DMS53 treated with DMSO at 0.1 percent for 48 hours (cell line): ENCODE measurements around the gene PNPLA7.

Experiments
- DNase-seq: peaks from one replicate; lab custom pipeline; 2025; ENCODE audit not compliant: unreplicated experiment; lab: John Stamatoyannopoulos, UW

PNPLA7 gene

GRCh38 chr9:137437691-137438590, 112.3 kb downstream of the PNPLA7 start:
- DNase-seq, result no peak

DNA sequence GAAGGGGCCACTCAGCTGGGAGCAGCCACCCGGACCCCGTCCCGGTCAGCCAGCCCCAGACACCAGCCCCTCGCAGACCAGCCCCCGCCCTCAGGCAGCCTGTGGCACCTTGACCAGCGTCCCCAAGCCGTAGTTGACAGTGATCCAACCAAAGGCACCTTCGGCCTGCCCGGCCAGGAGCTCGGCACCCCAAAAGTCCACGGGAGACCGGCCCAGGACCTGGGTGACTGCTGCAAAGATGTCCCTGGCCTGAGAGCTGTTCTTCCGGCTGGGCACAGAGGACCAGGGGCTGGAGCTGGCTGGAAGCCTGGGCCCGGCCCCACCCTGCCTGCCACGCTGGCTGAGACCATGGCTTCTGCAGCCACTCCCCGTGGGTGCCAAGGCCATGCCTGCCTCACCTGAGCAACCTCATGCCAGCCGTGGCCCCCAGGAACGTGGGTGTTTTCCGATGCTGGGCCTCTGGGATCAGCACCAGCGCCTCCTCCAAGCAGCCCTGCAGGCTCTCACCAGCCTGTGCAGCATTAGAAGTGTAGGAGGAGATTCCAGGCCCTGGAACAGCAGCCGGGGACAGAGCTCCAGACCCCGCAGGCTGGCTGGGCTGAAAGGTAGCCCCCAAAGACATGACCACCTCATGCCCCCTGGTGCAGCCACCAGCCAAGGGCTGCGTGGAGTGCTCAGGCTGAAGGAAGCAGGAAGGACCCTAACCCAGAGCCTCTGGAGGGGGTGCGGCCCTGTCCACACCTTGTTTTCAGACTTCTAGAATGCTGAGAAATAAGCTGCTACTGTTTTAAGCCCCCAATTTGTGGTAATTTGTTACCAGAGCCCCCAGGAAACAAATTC, 113.2 kb downstream of the PNPLA7 start:
- no peak for DNase-seq

- DNase-seq, result peak; percentile 76
Observed at GRCh38 chr9:137435980-137436760, 114.0 kb downstream of the PNPLA7 start.

DNA sequence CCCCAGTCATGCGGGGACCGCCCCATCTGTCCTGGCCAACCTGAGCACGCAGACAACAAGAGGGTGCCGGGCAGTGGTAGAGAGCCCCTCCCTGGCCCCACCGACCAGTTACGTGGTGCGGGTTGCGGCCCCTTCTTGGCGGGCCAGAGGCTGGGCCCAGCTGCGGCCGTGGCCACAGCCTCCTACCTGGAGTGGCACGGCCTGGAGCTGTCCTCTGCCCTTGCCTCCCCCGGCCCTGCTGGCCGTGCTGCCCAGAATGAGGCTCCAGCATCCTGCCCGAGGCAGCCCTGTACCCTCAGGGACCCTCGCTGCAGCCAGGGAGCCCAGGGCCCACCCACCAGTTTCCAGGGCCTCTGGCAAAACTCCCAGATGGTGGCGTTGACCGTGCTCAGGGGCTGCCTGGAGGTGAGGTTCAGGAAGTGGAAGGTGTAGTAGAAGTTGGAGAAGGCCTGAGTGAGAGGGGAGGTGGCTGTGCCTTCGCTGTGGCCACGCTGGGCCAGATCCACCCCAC, 114.8 kb downstream of the PNPLA7 start:
- DNase-seq, result no peak

DNA sequence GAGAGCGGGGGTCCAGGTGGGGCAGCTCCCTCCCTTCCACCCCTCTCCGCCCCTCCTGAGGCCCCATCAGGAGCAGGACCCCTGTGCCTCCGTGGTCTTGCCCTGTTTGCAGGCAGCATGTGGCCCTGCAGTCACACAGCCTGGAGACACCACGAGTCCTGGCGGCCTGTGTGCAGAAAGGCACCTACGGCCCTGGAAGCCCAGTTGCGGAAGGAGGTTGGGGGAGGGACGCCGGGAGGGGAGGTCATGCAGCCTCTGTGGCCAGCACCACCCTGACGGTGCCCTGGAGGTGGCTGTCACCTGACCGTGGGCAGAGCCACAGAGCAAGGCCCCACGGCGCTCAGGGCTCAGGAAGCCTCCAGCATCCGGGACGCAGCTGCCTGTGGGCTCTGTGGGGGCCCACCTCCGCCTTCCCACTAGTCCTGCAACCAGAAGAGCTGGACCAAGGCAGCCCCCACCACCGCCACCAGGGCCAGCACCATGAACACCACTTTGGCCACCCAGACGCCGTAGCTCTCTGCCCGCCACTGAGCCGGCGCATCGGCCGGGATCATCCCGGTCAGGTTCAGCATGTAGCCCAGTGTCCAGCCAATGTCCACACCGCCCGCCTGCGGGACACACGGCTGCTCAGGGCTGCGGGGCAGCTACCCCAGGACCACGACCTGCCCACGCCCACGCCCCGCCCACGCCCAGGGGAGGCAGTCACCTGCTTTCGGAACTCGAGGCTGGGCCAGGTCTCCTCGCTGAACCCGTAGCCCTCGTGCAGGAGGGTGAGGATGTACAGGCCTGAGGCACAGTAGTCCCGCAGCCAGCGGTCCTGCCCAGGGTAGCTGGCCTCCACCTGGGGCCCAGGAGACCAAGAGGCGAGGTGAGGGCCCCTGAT, 115.5 kb downstream of the PNPLA7 start:
- no peak for DNase-seq

DNA sequence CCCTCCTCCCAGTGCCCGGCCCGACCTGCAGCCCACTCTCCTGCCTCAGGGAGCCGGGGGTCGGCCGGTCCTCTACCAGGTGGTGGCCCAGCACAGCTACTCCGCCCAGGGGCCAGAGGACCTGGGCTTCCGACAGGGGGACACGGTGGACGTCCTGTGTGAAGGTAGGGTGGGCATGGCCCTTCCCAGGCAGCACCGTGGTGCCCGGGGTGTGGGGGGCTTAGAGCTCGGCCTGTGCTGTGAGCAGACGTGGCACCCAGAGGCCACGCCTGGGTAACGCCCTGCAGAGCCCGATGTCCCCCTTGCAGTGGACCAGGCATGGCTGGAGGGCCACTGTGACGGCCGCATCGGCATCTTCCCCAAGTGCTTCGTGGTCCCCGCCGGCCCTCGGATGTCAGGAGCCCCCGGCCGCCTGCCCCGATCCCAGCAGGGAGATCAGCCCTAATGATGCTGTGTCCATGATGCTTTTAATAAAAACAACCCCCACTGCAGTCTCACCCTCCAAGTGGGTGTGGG, 116.2 kb downstream of the PNPLA7 start:
- DNase-seq, result no peak

DNA sequence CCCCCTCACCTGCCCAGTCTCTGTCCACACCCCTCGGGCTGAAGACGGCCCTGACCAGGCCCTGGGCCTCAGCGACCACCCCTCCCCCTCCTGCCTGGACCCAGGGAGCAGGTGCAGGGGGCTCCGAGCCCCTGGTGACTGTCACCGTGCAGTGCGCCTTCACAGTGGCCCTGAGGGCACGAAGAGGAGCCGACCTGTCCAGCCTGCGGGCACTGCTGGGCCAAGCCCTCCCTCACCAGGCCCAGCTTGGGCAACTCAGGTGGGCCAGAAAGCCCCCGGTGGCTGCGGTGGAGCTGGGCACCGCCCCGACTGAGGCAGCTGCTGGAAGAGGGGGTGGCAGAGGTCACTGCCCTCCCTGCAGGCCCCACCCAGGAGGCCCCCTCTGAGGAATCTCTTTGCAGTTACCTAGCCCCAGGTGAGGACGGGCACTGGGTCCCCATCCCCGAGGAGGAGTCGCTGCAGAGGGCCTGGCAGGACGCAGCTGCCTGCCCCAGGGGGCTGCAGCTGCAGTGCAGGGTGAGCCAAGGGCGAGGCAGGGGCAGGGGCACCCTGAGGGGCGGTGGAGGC, 116.8 kb downstream of the PNPLA7 start:
- no peak for DNase-seq

DNA sequence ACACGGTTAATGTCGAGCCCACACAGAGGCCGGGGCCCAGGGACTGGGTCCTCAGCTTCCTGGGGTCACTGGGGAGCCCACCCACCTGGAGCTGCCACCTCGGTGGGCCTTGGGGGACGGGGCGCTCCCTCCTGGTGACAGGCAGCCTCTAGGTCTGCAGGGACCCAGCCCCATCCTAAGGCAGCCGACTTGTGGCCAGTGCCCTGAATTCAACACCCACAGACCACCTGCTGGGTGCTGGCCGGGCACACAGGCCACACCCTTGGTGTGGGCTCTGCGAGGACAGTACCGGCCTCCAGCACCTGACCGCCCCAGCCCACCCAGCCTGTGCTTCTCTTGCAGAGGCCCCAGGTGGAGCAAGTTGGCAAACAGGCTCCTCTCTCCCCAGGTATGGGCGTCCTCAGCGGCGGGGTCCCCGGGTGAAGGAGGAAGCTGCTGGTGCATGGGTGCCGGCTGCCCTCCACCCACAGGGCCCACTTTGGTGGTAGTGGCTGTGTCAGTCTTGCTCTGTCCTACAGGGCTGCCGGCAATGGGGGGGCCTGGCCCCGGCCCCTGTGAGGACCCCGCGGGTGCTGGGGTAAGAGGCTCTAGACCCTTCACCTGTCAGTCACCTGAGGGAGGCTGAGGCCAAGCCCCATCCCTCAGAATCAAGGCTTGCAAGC, 117.4 kb downstream of the PNPLA7 start:
- no peak for DNase-seq

- DNase-seq, result no peak
Observed at GRCh38 chr9:137431416-137431931, 118.7 kb downstream of the PNPLA7 start.

GRCh38 chr9:137430723-137431415, 119.3 kb downstream of the PNPLA7 start:
- DNase-seq, result no peak

- peak; percentile 45 for DNase-seq
Observed at GRCh38 chr9:137429974-137430722, 120.1 kb downstream of the PNPLA7 start.

- no peak for DNase-seq
Observed at GRCh38 chr9:137429546-137429890, 120.7 kb downstream of the PNPLA7 start.

DNA sequence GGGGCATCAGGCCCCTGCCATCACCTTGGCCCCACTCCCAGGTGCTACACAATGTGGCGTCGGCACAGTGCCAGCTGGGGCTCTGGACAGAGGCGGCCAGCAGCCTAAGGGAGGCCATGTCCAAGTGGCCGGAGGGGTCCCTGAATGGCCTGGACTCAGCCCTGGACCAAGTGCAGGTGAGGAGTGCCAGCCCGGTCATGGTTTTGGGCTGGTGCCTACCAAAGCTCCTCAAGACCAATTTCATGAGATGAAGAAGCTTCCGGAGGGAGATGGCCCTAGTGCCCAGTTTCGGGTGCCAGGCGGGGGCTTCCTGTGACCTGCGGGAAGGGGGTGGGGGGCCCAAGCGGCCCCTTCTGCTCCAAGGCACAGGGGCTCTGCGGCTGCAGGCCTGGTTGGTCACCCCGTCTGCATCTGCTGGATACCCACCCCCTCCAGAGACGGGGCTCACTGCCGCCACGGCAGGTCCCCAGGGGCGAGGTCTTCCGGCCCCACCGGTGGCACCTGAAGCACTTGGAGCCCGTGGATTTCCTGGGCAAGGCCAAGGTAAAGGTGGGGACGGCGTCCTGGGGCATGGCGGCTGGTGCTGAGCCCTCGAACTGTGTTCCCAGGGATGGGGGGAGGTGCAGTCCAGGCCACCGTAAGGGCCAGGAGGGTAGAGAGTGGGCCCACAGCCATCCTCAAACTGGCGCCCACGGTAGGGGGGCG, 121.2 kb downstream of the PNPLA7 start:
- no peak for DNase-seq

DNA sequence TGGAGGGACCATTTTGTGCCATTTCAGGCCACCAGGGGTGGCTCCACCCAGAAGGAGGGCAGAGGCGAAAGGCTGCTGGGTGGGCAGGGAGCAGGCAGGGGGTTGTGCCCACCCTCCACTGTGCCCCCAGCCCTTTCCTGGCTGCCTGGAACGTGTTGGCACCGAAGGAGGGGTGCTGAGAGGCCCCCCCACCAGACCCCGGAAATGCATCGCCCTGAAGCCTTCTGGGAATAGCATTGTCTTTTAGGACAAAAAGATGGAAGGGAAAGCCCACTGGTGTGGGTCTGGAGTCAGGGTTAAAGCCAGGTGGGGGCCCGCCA, 121.9 kb downstream of the PNPLA7 start:
- DNase-seq, result no peak

GRCh38 chr9:137427454-137428310, 122.5 kb downstream of the PNPLA7 start:
- DNase-seq, result no peak

- no peak for DNase-seq
Observed at GRCh38 chr9:137426018-137426681, 124.1 kb downstream of the PNPLA7 start.
